Fibroblast of villous mesenchyme (primary cell): ENCODE measurements around the gene DTNB. TPM values are rescaled to one million over a fixed set of nuclear protein-coding genes. Genes with fewer than 3 reads are reported as not detected.

Experiments used
- DNase-seq: peaks from one replicate; pipeline ENCODE4 v3.0.0-alpha.2; 2010; ENCODE audit warnings: low read depth
- H3K4me3 ChIP-seq: 2 replicates; pipeline ENCODE4 v1.5.1; 2011; ENCODE audit warnings: low read depth, mild to moderate bottlenecking, low read length
- CTCF ChIP-seq: IDR thresholded peaks from 2 replicates; pipeline ENCODE4 v1.5.1; 2012; ENCODE audit warnings: low read depth, mild to moderate bottlenecking, low read length; ENCODE audit not compliant: insufficient read depth
- small RNA-seq: library from RNA; depleted of rRNA; stranded (forward); fragments of <200 nt; gene quantifications from one replicate; pipeline ENCODE3, GENCODE V24; 2012
- total RNA-seq: library from RNA; depleted of rRNA; stranded (reverse); fragments of >200 nt; gene quantifications from 2 replicates; pipeline ENCODE4 v1.2.3, GENCODE V29; 2012

The DTNB gene
- total RNA-seq, 1 donor, result 5.2 TPM

GRCh38 chr2:25331686-25332365 is 341.6 kb downstream of the DTNB start:
- no peak for TF ChIP-seq CTCF
- H3K4me3 ChIP-seq, result no peak overlapping the region
- DNase-seq, result no peak

- no peak for DNase-seq
- no peak for TF ChIP-seq CTCF
- H3K4me3 ChIP-seq, result no peak overlapping the region
Observed at GRCh38 chr2:25330937-25331336, 342.4 kb downstream of the DTNB start.

GRCh38 chr2:25330273-25330672 is 343.1 kb downstream of the DTNB start:
- no peak for DNase-seq
- H3K4me3 ChIP-seq, result no peak overlapping the region
- TF ChIP-seq CTCF, result no peak

GRCh38 chr2:25328152-25329085 is 345.0 kb downstream of the DTNB start:
- no peak for DNase-seq
- no peak for TF ChIP-seq CTCF
- no peak overlapping the region for H3K4me3 ChIP-seq

Small RNA genes within 50 kb of the gene (small RNA-seq; reads per million reads assigned to genes)
- gene MIR1301 (0.66 reads per million), gene RF00019 (not detected)

Other genes with a start within 250 kb of the DTNB start
- gene ASXL2, start 204.9 kb upstream of the DTNB start, total RNA-seq, result 10.3 and 13.8 TPM in 2 replicates